ENCODE results near the gene HSF2. TPM values are rescaled to one million over a fixed set of nuclear protein-coding genes. Genes with fewer than 3 reads are reported as not detected.

The HSF2 gene
- total RNA-seq, 6 experiments from 2014 or later: 7.0 to 10.9 (median 9.2) TPM

DNA sequence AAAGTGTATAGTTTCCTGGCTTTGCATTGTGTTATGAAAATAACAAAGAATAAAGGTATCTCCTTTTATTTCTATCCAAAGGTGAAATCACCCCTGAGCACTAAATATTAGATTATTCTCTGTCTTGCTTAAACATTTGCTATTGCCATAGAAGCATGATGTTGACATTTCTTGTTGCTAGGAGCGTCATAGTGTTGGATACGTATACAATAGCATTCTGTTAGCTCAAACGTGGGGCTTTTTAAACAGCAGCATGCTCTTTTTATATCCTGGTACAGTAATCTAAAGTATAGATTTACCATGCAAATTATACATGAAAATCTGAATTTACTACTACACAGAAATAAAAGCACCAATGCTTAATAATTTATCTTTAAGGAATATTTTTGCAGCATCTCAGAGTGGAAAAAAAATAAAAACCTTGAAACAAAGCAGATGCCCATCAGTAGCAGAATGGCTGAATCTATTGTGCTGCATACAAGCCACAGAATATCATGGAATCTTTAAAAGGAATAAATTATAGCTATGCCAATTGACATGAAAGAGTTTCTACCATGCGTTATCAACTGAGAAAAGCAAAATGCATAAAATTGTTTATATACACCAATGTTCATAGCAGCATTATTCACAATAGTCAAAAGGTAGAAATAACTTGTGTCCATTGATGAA, 9.6 kb upstream of the HSF2 start:
- Mint-ChIP-seq H3K4me1 (ENCODE audit: low read depth) (peaks cover 14% of the 10 kb centered on the region), H3K27ac (no peak overlapping the region), H3K4me3 (no peak overlapping the region), H3K9me3 (no peaks in the 10 kb centered on the region), H3K27me3 (ENCODE audit: insufficient read depth) (peaks cover 4% of the 10 kb centered on the region; the same call in 1 of the 2 replicates), H3K36me3 (ENCODE audit: low read depth) (no peaks in the 10 kb centered on the region)
- no peak for TF ChIP-seq CTCF (IDR thresholded peaks at IDR 0.05)
- DNase-seq: no peak

GRCh38 chr6:122392564-122393350, 6.7 kb upstream of the HSF2 start:
- no peaks in the 10 kb centered on the region for H3K9me3 Mint-ChIP-seq
- H3K27me3 Mint-ChIP-seq (ENCODE audit: insufficient read depth): peaks cover 4% of the 10 kb centered on the region; the same call in 1 of the 2 replicates
- no peak for DNase-seq
- H3K27ac Mint-ChIP-seq: no peak overlapping the region
- H3K4me1 Mint-ChIP-seq (ENCODE audit: low read depth): peaks cover 15% of the 10 kb centered on the region
- no peaks in the 10 kb centered on the region for H3K36me3 Mint-ChIP-seq (ENCODE audit: low read depth)
- H3K4me3 Mint-ChIP-seq: no peak overlapping the region
- TF ChIP-seq CTCF (IDR thresholded peaks at IDR 0.05): no peak

- Mint-ChIP-seq H3K4me1 (ENCODE audit: low read depth) (peaks cover 16% of the 10 kb centered on the region), H3K9me3 (no peaks in the 10 kb centered on the region), H3K27ac (no peak overlapping the region), H3K4me3 (no peak overlapping the region), H3K36me3 (ENCODE audit: low read depth) (no peaks in the 10 kb centered on the region), H3K27me3 (ENCODE audit: insufficient read depth) (peaks cover 4% of the 10 kb centered on the region; the same call in 1 of the 2 replicates)
- DNase-seq: peak; percentile 2
- no peak for TF ChIP-seq CTCF (IDR thresholded peaks at IDR 0.05)
Observed at GRCh38 chr6:122393351-122393896, 6.0 kb upstream of the HSF2 start.

- Mint-ChIP-seq H3K4me1 (ENCODE audit: low read depth) (peaks cover 22% of the 10 kb centered on the region), H3K9me3 (no peaks in the 10 kb centered on the region), H3K27ac (no peak overlapping the region)
Observed at GRCh38 chr6:122394016-122394415, 5.4 kb upstream of the HSF2 start.

GRCh38 chr6:122399055-122399347, 451 bp upstream of the HSF2 start:
- no peak for DNase-seq
- TF ChIP-seq CTCF (IDR thresholded peaks at IDR 0.05): no peak
- no peaks in the 10 kb centered on the region for H3K36me3 Mint-ChIP-seq (ENCODE audit: low read depth)
- no peaks in the 10 kb centered on the region for H3K9me3 Mint-ChIP-seq
- peaks cover 34% of the 10 kb centered on the region for H3K4me1 Mint-ChIP-seq (ENCODE audit: low read depth)
- H3K4me3 Mint-ChIP-seq: peak overlapping the region; percentile 71
- peaks cover 3% of the 10 kb centered on the region; the same call in 1 of the 2 replicates for H3K27me3 Mint-ChIP-seq (ENCODE audit: insufficient read depth)
- H3K27ac Mint-ChIP-seq: peak overlapping the region; percentile 95

More at GRCh38 chr6:122394016-122394415, 5.4 kb upstream of the HSF2 start:
- TF ChIP-seq CTCF (IDR thresholded peaks at IDR 0.05): no peak
- Mint-ChIP-seq H3K36me3 (ENCODE audit: low read depth) (no peaks in the 10 kb centered on the region), H3K27me3 (ENCODE audit: insufficient read depth) (peaks cover 4% of the 10 kb centered on the region; the same call in 1 of the 2 replicates), H3K4me3 (no peak overlapping the region)
- no peak for DNase-seq
